IMR-90 (cell line): ENCODE data around the gene HASPIN. TPM values are rescaled to one million over a fixed set of nuclear protein-coding genes. Genes with fewer than 3 reads are reported as not detected.
"Not testable (repeated sequence)": the region's sequence is repeated elsewhere in the genome, so short reads cannot be mapped to it uniquely, and the experiment has no call there.

ENCODE experiments used
- ATAC-seq: fragments of 200-7000 bp; cut with Tn5 transposase; 2 replicates; pipeline ENCODE4 v1.9.1; 2020; ENCODE audit warnings: low read depth, mild to moderate bottlenecking, moderate library complexity
- BruUV-seq: library from RNA; stranded (reverse); fragments of 400-500 nt; replicated peaks from 2 replicates; lab custom pipeline; 2021; lab: Mats Ljungman, UMichigan
- CTCF ChIA-PET: fragments of 300-600 bp; formaldehyde crosslinking; extraction: SDS; loops from one replicate; lab custom pipeline; 2021; ENCODE audit warnings: antibody characterized with exemption; lab: Yijun Ruan, JAX
- POLR2A ChIA-PET: fragments of 300-600 bp; sonication (Branson Sonifier 250); formaldehyde crosslinking; loops from one replicate; lab custom pipeline; 2022; ENCODE audit warnings: antibody characterized with exemption; ENCODE audit not compliant: unreplicated experiment; lab: Charles Lee
- DNase-seq: peaks from one replicate; pipeline ENCODE4 v3.0.0; 2013
- H2AFZ ChIP-seq: replicated peaks from 2 replicates; pipeline ENCODE3; 2013; ENCODE audit warnings: low read length, mild to moderate bottlenecking; ENCODE audit not compliant: poor library complexity
- H2AK5ac ChIP-seq: 2 replicates; pipeline ENCODE4 v1.6.1; 2013; ENCODE audit warnings: low read depth, low read length, inconsistent platforms
- H2AK9ac ChIP-seq: replicated peaks from 2 replicates; pipeline ENCODE3; 2013; ENCODE audit warnings: mild to moderate bottlenecking, low read depth, low read length, moderate library complexity; ENCODE audit not compliant: poor library complexity
- H2BK120ac ChIP-seq: 2 replicates; pipeline ENCODE4 v1.6.1; 2013; ENCODE audit warnings: low read depth, low read length, inconsistent platforms
- H2BK15ac ChIP-seq: 3 replicates; pipeline ENCODE4 v1.6.1; 2013; ENCODE audit warnings: low read depth, low read length, inconsistent platforms
- H2BK20ac ChIP-seq: 2 replicates; pipeline ENCODE4 v1.6.1; 2013; ENCODE audit warnings: low read depth, mild to moderate bottlenecking, inconsistent platforms, low read length, moderate library complexity
- H2BK5ac ChIP-seq: 2 replicates; pipeline ENCODE4 v1.6.1; 2013; ENCODE audit warnings: mild to moderate bottlenecking, low read depth, low read length, inconsistent platforms; ENCODE audit not compliant: poor library complexity, severe bottlenecking
- H3K14ac ChIP-seq: replicated peaks from 2 replicates; pipeline ENCODE4 v1.6.1; 2013; ENCODE audit warnings: low read depth, low read length, inconsistent platforms
- H3K18ac ChIP-seq: 2 replicates; pipeline ENCODE4 v1.6.1; 2013; ENCODE audit warnings: low read depth, low read length, control low read depth
- H3K23ac ChIP-seq: 2 replicates; pipeline ENCODE4 v1.6.1; 2013; ENCODE audit warnings: low read depth, low read length, inconsistent platforms
- H3K27ac ChIP-seq: 2 replicates; pipeline ENCODE4 v1.5.1; 2013; ENCODE audit warnings: mild to moderate bottlenecking, control low read depth, low read length; ENCODE audit not compliant: insufficient read depth
- H3K27me3 ChIP-seq: 2 replicates; pipeline ENCODE4 v1.6.1; 2013; ENCODE audit warnings: low read length; ENCODE audit not compliant: control insufficient read depth, insufficient read depth
- H3K36me3 ChIP-seq: 2 replicates; pipeline ENCODE4 v1.6.1; 2013; ENCODE audit warnings: low read length, mixed read lengths; ENCODE audit not compliant: control insufficient read depth, insufficient read depth
- H3K4ac ChIP-seq: 2 replicates; pipeline ENCODE4 v1.6.1; 2013; ENCODE audit warnings: low read depth, low read length, inconsistent platforms
- H3K4me1 ChIP-seq: 2 replicates; pipeline ENCODE4 v1.6.1; 2013; ENCODE audit warnings: low read length, mixed read lengths; ENCODE audit not compliant: control insufficient read depth, insufficient read depth
- H3K4me2 ChIP-seq: 2 replicates; pipeline ENCODE4 v1.6.1; 2013; ENCODE audit warnings: low read depth, mild to moderate bottlenecking, control low read depth, low read length, moderate library complexity
- H3K4me3 ChIP-seq: 2 replicates; pipeline ENCODE4 v1.5.1; 2013; ENCODE audit warnings: low read depth, mild to moderate bottlenecking, control low read depth, low read length, moderate library complexity; ENCODE audit not compliant: insufficient read depth
- H3K56ac ChIP-seq: 2 replicates; pipeline ENCODE4 v1.6.1; 2013; ENCODE audit warnings: low read length, inconsistent platforms; ENCODE audit not compliant: insufficient read depth; ENCODE audit errors: extremely low read depth
- H3K79me1 ChIP-seq, 2 experiments: 2 replicates each; pipeline ENCODE4 v1.6.1; 2013; ENCODE audit warnings: low read length in 2 of 2, inconsistent platforms in 1 of 2, low read depth in 1 of 2
- H3K9ac ChIP-seq: 2 replicates; pipeline ENCODE4 v1.6.1; 2013; ENCODE audit warnings: low read depth, low read length, control low read depth
- H3K9me1 ChIP-seq: 2 replicates; pipeline ENCODE4 v1.6.1; 2013; ENCODE audit warnings: low read length, inconsistent platforms; ENCODE audit not compliant: insufficient read depth
- H3K9me3 ChIP-seq: 2 replicates; pipeline ENCODE4 v1.6.1; 2013; ENCODE audit warnings: low read length; ENCODE audit not compliant: control insufficient read depth, insufficient read depth
- H4K20me1 ChIP-seq: 2 replicates; pipeline ENCODE4 v1.6.1; 2013; ENCODE audit warnings: low read length, inconsistent platforms; ENCODE audit not compliant: insufficient read depth
- H4K5ac ChIP-seq: 2 replicates; pipeline ENCODE4 v1.6.1; 2013; ENCODE audit warnings: mild to moderate bottlenecking, low read depth, low read length, control low read depth
- H4K8ac ChIP-seq, 2 experiments: 2 replicates each; pipeline ENCODE4 v1.6.1; 2013; ENCODE audit warnings: low read depth in 2 of 2, low read length in 2 of 2, control low read depth in 1 of 2, inconsistent platforms in 1 of 2
- H4K91ac ChIP-seq: 2 replicates; pipeline ENCODE4 v1.6.1; 2013; ENCODE audit warnings: low read depth, low read length, inconsistent platforms; ENCODE audit not compliant: insufficient read depth
- MAFK ChIP-seq: IDR thresholded peaks from 2 replicates; pipeline ENCODE4 v1.6.1; 2012; ENCODE audit warnings: low read depth, low read length, improper control_type of control experiment
- WGBS, 2 experiments: methylation state at CpG; one replicate each; pipeline versions ENCODE4 v1.1.5 to v1.1.7; 2013; ENCODE audit warnings: missing lambda C conversion rate in 2 of 2; ENCODE audit not compliant: insufficient read length in 1 of 2; ENCODE audit errors: extremely low coverage in 2 of 2; 5-methylcytosine and 5-hydroxymethylcytosine counted together
- dilution Hi-C: fragments of 300-500 bp; cut with HindIII; formaldehyde crosslinking; loops from one replicate; pipeline ENCODE4 v1.14.3; 2018; ENCODE audit warnings: low sequenced_read_pairs; ENCODE audit not compliant: unreplicated experiment
- in situ Hi-C: fragments of 300-500 bp; cut with MboI; formaldehyde crosslinking; loops from 3 replicates; pipeline ENCODE4 v1.14.3; 2019; ENCODE audit warnings: low sequenced_read_pairs, inconsistent platforms, mixed read lengths
- intact Hi-C: fragments of 100-400 bp; cut with micrococcal nuclease; formaldehyde crosslinking; loops from 2 replicates; pipeline ENCODE4 v1.10.0; 2022
- polyA plus RNA-seq, 3 experiments: library from polyadenylated mRNA; depleted of rRNA; stranded (reverse); fragments of >200 nt; gene quantifications; 2 replicates each; pipeline ENCODE4 v1.2.3, GENCODE V29; 2012; ENCODE audit warnings: low replicate concordance in 1 of 3
- total RNA-seq: library from RNA; depleted of rRNA; stranded (reverse); fragments of >200 nt; gene quantifications from 2 replicates; pipeline ENCODE4 v1.2.3, GENCODE V29; 2012

HASPIN gene
- total and polyA plus RNA-seq, 2 of the 4 experiments (the other 2 are of a cell fraction), result 2.2 to 4.3 TPM

GRCh38 chr17:3702041-3702539, 21.6 kb upstream of the HASPIN start:
- not testable (repeated sequence) for ATAC-seq, DNase-seq

More at GRCh38 chr17:3702041-3702539, 21.6 kb upstream of the HASPIN start:
- H3K27me3 ChIP-seq, H2AK9ac ChIP-seq, H2AFZ ChIP-seq, BruUV-seq, H3K14ac ChIP-seq, H3K36me3 ChIP-seq, H3K9me1 ChIP-seq, H4K5ac ChIP-seq, H3K56ac ChIP-seq, in situ Hi-C loops, H4K91ac ChIP-seq, H2BK15ac ChIP-seq, H4K8ac ChIP-seq, H2AK5ac ChIP-seq, CTCF ChIA-PET, H2BK120ac ChIP-seq, H3K18ac ChIP-seq, H2BK20ac ChIP-seq, H3K4me3 ChIP-seq, H3K9ac ChIP-seq, H3K23ac ChIP-seq, dilution Hi-C loops, H3K4me1 ChIP-seq, POLR2A ChIA-PET, H3K4ac ChIP-seq, H3K4me2 ChIP-seq, H3K27ac ChIP-seq, H2BK5ac ChIP-seq, H4K20me1 ChIP-seq, H3K79me1 ChIP-seq, intact Hi-C loops: not testable (repeated sequence)
- H3K9me3 ChIP-seq, result peaks cover 16% of the 10 kb centered on the region
- 100% methylated on average over 1 of the region's 7 CpGs; no CpG with 5 or more reads in 1 of the 2 experiments for WGBS, 2 experiments
- TF ChIP-seq MAFK, result peak; percentile 14; the same call in 1 of the 2 replicates
